Measurements from ENCODE around the gene HIVEP2. TPM values are rescaled to one million over a fixed set of nuclear protein-coding genes. Genes with fewer than 3 reads are reported as not detected.

Gene HIVEP2
- total and polyA plus RNA-seq, 2 of the 4 experiments (the other 2 are of a cell fraction) = 4.3 to 11.3 TPM

GRCh38 chr6:142966294-142966693 is 21.3 kb upstream of the HIVEP2 start:
- intact Hi-C loops (cut with micrococcal nuclease) (no loop called here), in situ Hi-C loops (cut with MboI; ENCODE audit: low sequenced_read_pairs) (no loop called here), dilution Hi-C loops (cut with HindIII; ENCODE audit: low sequenced_read_pairs, unreplicated experiment) (no loop called here)
- no peak for DNase-seq
- no peak overlapping the region for H4K5ac ChIP-seq (ENCODE audit: low read depth, low read length)
- H3K4me2 ChIP-seq (ENCODE audit: low read depth, low read length) = no peak overlapping the region
- H3K27me3 ChIP-seq (ENCODE audit: control insufficient read depth, insufficient read depth, low read length) = no peaks in the 10 kb centered on the region; the same call in 1 of the 2 replicates
- BruUV-seq (replicated peaks) = no TSS peak
- H3K9me3 ChIP-seq (ENCODE audit: control insufficient read depth, insufficient read depth, low read length) = no peaks in the 10 kb centered on the region
- H4K91ac ChIP-seq (ENCODE audit: insufficient read depth, low read depth, low read length) = no peak overlapping the region
- no peak overlapping the region for H3K18ac ChIP-seq (ENCODE audit: low read depth, low read length)
- H3K4me3 ChIP-seq (ENCODE audit: insufficient read depth, low read depth, low read length) = no peak overlapping the region
- H3K27ac ChIP-seq (ENCODE audit: insufficient read depth, low read length) = no peak overlapping the region
- H4K20me1 ChIP-seq (ENCODE audit: insufficient read depth, low read length) = no peaks in the 10 kb centered on the region
- no peak for ATAC-seq (ENCODE audit: low read depth)
- no peak overlapping the region for H2AFZ ChIP-seq (replicated peaks; ENCODE audit: low read length, poor library complexity)
- H4K8ac ChIP-seq (ENCODE audit: low read depth in 2 of 2, low read length in 2 of 2) = no peak overlapping the region
- no peak overlapping the region for H2BK5ac ChIP-seq (ENCODE audit: low read depth, low read length, poor library complexity, severe bottlenecking)
- ChIA-PET POLR2A (ENCODE audit: unreplicated experiment) (no interaction called here), CTCF (no interaction called here)
- H2BK15ac ChIP-seq (ENCODE audit: low read depth, low read length) = no peak overlapping the region
- H3K4me1 ChIP-seq (ENCODE audit: control insufficient read depth, insufficient read depth, low read length) = no peaks in the 10 kb centered on the region
- no CpG with 5 or more reads among the region's 1 CpG for WGBS, 2 experiments (ENCODE audit: extremely low coverage in 2 of 2, insufficient read length in 1 of 2)
- no peak overlapping the region for H2BK20ac ChIP-seq (ENCODE audit: low read depth, low read length)
- no peak overlapping the region for H2AK9ac ChIP-seq (replicated peaks; ENCODE audit: low read depth, low read length, poor library complexity)
- H3K56ac ChIP-seq (ENCODE audit: extremely low read depth, insufficient read depth, low read length) = no peak overlapping the region
- H3K4ac ChIP-seq (ENCODE audit: low read depth, low read length) = no peak overlapping the region
- H3K9ac ChIP-seq (ENCODE audit: low read depth, low read length) = no peak overlapping the region
- H2BK120ac ChIP-seq (ENCODE audit: low read depth, low read length) = no peak overlapping the region
- no peaks in the 10 kb centered on the region for H3K9me1 ChIP-seq (ENCODE audit: insufficient read depth, low read length)
- no peak overlapping the region for H3K14ac ChIP-seq (replicated peaks; ENCODE audit: low read depth, low read length)
- no peak overlapping the region for H3K23ac ChIP-seq (ENCODE audit: low read depth, low read length)
- TF ChIP-seq CEBPB (IDR thresholded peaks at IDR 0.05; ENCODE audit: low read depth, low read length) (no peak), SMC3 (IDR thresholded peaks at IDR 0.05; ENCODE audit: low read depth, low read length) (no peak), MAZ (IDR thresholded peaks at IDR 0.05; ENCODE audit: borderline replicate concordance, low read depth, low read length) (no peak), NFE2L2 (IDR thresholded peaks at IDR 0.05; ENCODE audit: low read depth, low read length) (no peak), MXI1 (IDR thresholded peaks at IDR 0.05; ENCODE audit: borderline replicate concordance, low read depth, low read length) (no peak), ELK1 (IDR thresholded peaks at IDR 0.05; ENCODE audit: borderline replicate concordance, low read depth, low read length) (no peak), FOS (IDR thresholded peaks at IDR 0.05; ENCODE audit: low read depth, low read length) (no peak), CTCF (conservative IDR thresholded peaks at IDR 0.05; ENCODE audit: low read depth, low read length) (no peak), MAFK (IDR thresholded peaks at IDR 0.05; ENCODE audit: low read depth, low read length) (no peak), CHD1 (IDR thresholded peaks at IDR 0.05; ENCODE audit: low read depth, low read length) (no peak), BHLHE40 (IDR thresholded peaks at IDR 0.05; ENCODE audit: low read depth, low read length) (no peak), RAD21 (IDR thresholded peaks at IDR 0.05; ENCODE audit: low read length) (no peak), POLR2A (IDR thresholded peaks at IDR 0.05; ENCODE audit: low read depth, low read length) (no peak), RCOR1 (IDR thresholded peaks at IDR 0.05; ENCODE audit: insufficient replicate concordance, low read length) (no peak)
- no peak overlapping the region for H2AK5ac ChIP-seq (ENCODE audit: low read depth, low read length)
- H3K36me3 ChIP-seq (ENCODE audit: control insufficient read depth, insufficient read depth, low read length) = no peaks in the 10 kb centered on the region
- no peaks in the 10 kb centered on the region for H3K79me1 ChIP-seq (ENCODE audit: low read depth in 1 of 2, low read length in 2 of 2)
